ENCODE measurements around the gene SLC22A2.

- TF ChIP-seq POLR2AphosphoS5 (IDR thresholded peaks at IDR 0.05; ENCODE audit: borderline replicate concordance, low read depth, low read length) (no peak), EZH2 (IDR thresholded peaks at IDR 0.05) (no peak)
Measured at GRCh38 chr6:160190081-160190480, 68.5 kb downstream of the SLC22A2 start.
